Suprapubic skin (tissue), 3 donors: Measurements from ENCODE around the gene RNF13.

Experiments used
- POLR2AphosphoS5 ChIP-seq, 3 donors: sonication (generic); formaldehyde crosslinking; IDR thresholded peaks; one replicate each; pipeline ENCODE4 v1.6.1; 2017; ENCODE audit warnings: antibody characterized with exemption in 3 of 3
- TF ChIP-seq, protein P1 (sequence below), 2 donors: fragments of 200-600 bp in 1 of 2; fragments of 450-650 bp in 1 of 2; sonication (generic) in 1 of 2; IDR thresholded peaks; one replicate each; pipeline ENCODE4 v1.5.1; 2016 to 2019; ENCODE audit warnings: antibody characterized with exemption in 2 of 2, mild to moderate bottlenecking in 1 of 2, moderate library complexity in 1 of 2

DNA sequence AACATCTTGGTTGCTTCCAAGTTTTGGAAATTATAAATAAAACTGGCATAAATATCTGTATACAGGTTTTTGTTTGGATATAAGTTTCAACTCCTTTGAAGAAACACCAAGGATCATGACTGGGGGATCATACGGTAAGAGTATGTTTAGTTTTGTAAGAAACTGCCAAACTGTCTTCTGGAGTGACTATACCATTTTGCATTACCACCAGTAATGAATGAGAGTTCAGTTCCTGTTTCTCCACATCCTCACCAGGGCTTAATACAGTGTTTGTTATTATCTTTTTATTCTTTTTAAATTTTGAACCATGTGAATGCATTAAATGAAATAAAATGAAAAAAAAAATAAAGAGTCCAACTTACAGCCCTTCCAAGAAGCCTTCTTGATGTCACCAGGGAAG, 17.0 kb upstream of the RNF13 start:
- TF ChIP-seq POLR2AphosphoS5 (IDR thresholded peaks at IDR 0.05), result no peak
- TF ChIP-seq, protein P1, sequence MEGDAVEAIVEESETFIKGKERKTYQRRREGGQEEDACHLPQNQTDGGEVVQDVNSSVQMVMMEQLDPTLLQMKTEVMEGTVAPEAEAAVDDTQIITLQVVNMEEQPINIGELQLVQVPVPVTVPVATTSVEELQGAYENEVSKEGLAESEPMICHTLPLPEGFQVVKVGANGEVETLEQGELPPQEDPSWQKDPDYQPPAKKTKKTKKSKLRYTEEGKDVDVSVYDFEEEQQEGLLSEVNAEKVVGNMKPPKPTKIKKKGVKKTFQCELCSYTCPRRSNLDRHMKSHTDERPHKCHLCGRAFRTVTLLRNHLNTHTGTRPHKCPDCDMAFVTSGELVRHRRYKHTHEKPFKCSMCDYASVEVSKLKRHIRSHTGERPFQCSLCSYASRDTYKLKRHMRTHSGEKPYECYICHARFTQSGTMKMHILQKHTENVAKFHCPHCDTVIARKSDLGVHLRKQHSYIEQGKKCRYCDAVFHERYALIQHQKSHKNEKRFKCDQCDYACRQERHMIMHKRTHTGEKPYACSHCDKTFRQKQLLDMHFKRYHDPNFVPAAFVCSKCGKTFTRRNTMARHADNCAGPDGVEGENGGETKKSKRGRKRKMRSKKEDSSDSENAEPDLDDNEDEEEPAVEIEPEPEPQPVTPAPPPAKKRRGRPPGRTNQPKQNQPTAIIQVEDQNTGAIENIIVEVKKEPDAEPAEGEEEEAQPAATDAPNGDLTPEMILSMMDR (IDR thresholded peaks at IDR 0.05), result no peak
